ENCODE results near the gene CEBPA.

The CEBPA gene

DNA sequence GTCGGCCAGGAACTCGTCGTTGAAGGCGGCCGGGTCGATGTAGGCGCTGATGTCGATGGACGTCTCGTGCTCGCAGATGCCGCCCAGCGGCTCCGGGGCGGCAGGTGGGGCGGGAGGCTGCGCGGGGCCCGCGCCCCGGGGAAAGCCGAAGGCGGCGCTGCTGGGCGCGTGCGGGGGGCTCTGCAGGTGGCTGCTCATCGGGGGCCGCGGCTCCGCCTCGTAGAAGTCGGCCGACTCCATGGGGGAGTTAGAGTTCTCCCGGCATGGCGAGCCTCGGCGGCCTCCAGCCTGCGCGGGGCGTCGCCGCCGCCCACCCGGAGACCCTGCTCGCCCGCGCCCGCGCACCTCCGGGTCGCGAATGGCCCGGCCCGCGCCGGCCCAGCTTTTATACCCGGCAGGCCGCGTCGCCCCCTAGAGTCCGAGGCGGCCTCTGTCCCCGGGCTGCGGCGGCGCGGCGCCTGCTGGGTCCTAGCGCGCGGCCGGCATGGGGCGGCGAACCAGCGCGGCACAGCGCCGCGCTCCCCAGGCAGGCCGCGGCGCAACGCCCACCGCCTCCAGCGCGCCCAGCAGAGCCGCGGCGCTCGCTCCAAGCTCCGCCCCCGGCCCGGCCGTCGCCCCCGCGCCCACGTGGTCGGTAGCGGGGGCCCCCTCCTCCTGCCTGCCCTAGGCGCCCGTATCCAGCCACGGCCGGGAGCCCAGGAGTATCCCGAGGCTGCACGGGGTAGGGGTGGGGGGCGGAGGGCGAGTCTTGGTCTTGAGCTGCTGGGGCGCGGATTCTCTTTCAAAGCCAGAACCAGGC is at the start of gene CEBPA:
Gene CEBPA, minus strand, starts transcription at position 360 of the 799 bp plus-strand sequence. Its CDS starts 120 bp downstream, at position 240.
- H3K27me3 ChIP-seq (ENCODE audit: control insufficient read depth in 1 of 2, insufficient read depth in 2 of 2, low read length in 2 of 2) = peaks cover 2 to 10% of the 10 kb centered on the region in 2 donors
- H3K36me3 ChIP-seq (ENCODE audit: control insufficient read depth in 2 of 2, insufficient read depth in 2 of 2, low read length in 2 of 2) = no peaks in the 10 kb centered on the region
- peaks cover 34% of the 10 kb centered on the region for H3K4me1 ChIP-seq (ENCODE audit: control insufficient read depth, insufficient read depth, low read length)
- no peaks in the 10 kb centered on the region for H3K9me3 ChIP-seq (ENCODE audit: control insufficient read depth in 2 of 2, low read length in 2 of 2)
- peak within 1 kb of the TSS; percentile 77 for H3K27ac ChIP-seq (ENCODE audit: low read length)
- peak within 1 kb of the TSS; percentile 66 to 77 for H3K4me3 ChIP-seq (ENCODE audit: low read length in 2 of 2)
- H3K9ac ChIP-seq (ENCODE audit: low read length in 2 of 2) = peak within 1 kb of the TSS; percentile 68 to 71

- Histone ChIP-seq H3K9ac (ENCODE audit: low read length in 2 of 2) (no peak overlapping the region), H3K27ac (ENCODE audit: low read length) (no peak overlapping the region), H3K4me1 (ENCODE audit: control insufficient read depth, insufficient read depth, low read length) (no peaks in the 10 kb centered on the region), H3K36me3 (ENCODE audit: control insufficient read depth in 2 of 2, insufficient read depth in 2 of 2, low read length in 2 of 2) (no peaks in the 10 kb centered on the region), H3K4me3 (ENCODE audit: low read length in 2 of 2) (no peak overlapping the region), H3K9me3 (ENCODE audit: control insufficient read depth in 2 of 2, low read length in 2 of 2) (no peaks in the 10 kb centered on the region), H3K27me3 (ENCODE audit: control insufficient read depth in 1 of 2, insufficient read depth in 2 of 2, low read length in 2 of 2) (peaks cover 2 to 4% of the 10 kb centered on the region in 2 donors)
These were observed 48.4 kb upstream of the CEBPA start for GRCh38 chr19:33350538-33351309.

- H3K27me3 ChIP-seq (ENCODE audit: control insufficient read depth in 1 of 2, insufficient read depth in 2 of 2, low read length in 2 of 2) = peaks cover 2 to 4% of the 10 kb centered on the region in 2 donors
- H3K36me3 ChIP-seq (ENCODE audit: control insufficient read depth in 2 of 2, insufficient read depth in 2 of 2, low read length in 2 of 2) = no peaks in the 10 kb centered on the region
- no peaks in the 10 kb centered on the region for H3K9me3 ChIP-seq (ENCODE audit: control insufficient read depth in 2 of 2, low read length in 2 of 2)
- H3K9ac ChIP-seq (ENCODE audit: low read length in 2 of 2) = no peak overlapping the region
- H3K4me3 ChIP-seq (ENCODE audit: low read length in 2 of 2) = no peak overlapping the region
- H3K4me1 ChIP-seq (ENCODE audit: control insufficient read depth, insufficient read depth, low read length) = no peaks in the 10 kb centered on the region
- H3K27ac ChIP-seq (ENCODE audit: low read length) = no peak overlapping the region
These were observed 47.3 kb upstream of the CEBPA start for GRCh38 chr19:33349319-33350289.

DNA sequence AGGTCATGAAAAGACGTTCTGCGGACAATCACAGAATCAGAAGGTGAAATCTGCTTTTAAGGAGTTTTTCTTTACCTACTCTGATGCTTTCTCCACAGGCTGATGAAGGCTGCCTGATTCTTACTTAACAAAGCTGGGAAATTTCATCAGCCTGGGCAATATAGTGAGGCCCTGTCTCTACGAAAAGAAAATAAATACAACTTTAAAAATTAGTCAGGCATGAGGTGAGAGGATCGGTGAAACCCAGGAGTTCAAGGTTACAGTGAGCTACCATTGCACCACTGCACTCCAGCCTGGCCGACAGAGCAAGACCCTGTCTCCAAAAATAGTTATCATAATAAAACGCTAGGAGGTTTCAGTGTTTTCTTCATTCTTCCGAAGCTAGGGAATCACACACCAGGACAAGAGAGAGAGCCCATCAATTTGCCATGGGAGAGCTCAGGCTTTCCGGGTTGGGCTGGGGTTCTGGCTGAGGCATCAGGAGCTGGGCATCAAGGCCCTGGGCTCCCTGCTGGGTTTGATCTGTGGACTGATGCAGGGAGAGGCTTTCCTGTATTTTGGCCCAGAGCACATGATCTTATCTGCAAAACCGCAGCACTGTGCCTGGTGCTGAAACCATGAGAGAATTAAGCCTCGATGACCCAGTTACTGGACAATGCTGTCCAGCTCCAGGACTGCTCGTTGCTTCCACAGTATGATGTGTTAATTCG is 46.1 kb upstream of the CEBPA start:
- peaks cover 2 to 4% of the 10 kb centered on the region in 2 donors for H3K27me3 ChIP-seq (ENCODE audit: control insufficient read depth in 1 of 2, insufficient read depth in 2 of 2, low read length in 2 of 2)
- H3K36me3 ChIP-seq (ENCODE audit: control insufficient read depth in 2 of 2, insufficient read depth in 2 of 2, low read length in 2 of 2) = no peaks in the 10 kb centered on the region
- no peak overlapping the region for H3K27ac ChIP-seq (ENCODE audit: low read length)
- H3K9ac ChIP-seq (ENCODE audit: low read length in 2 of 2) = no peak overlapping the region
- H3K9me3 ChIP-seq (ENCODE audit: control insufficient read depth in 2 of 2, low read length in 2 of 2) = no peaks in the 10 kb centered on the region
- no peak overlapping the region for H3K4me3 ChIP-seq (ENCODE audit: low read length in 2 of 2)
- no peaks in the 10 kb centered on the region for H3K4me1 ChIP-seq (ENCODE audit: control insufficient read depth, insufficient read depth, low read length)

GRCh38 chr19:33347300-33347699 is 45.0 kb upstream of the CEBPA start:
- no peak overlapping the region for H3K27ac ChIP-seq (ENCODE audit: low read length)
- no peak overlapping the region for H3K4me3 ChIP-seq (ENCODE audit: low read length in 2 of 2)
- no peaks in the 10 kb centered on the region for H3K36me3 ChIP-seq (ENCODE audit: control insufficient read depth in 2 of 2, insufficient read depth in 2 of 2, low read length in 2 of 2)
- no peak overlapping the region for H3K9ac ChIP-seq (ENCODE audit: low read length in 2 of 2)
- H3K9me3 ChIP-seq (ENCODE audit: control insufficient read depth in 2 of 2, low read length in 2 of 2) = no peaks in the 10 kb centered on the region
- peaks cover 2 to 4% of the 10 kb centered on the region in 2 donors for H3K27me3 ChIP-seq (ENCODE audit: control insufficient read depth in 1 of 2, insufficient read depth in 2 of 2, low read length in 2 of 2)
- no peaks in the 10 kb centered on the region for H3K4me1 ChIP-seq (ENCODE audit: control insufficient read depth, insufficient read depth, low read length)

GRCh38 chr19:33346665-33347064 is 44.3 kb upstream of the CEBPA start:
- Histone ChIP-seq H3K9ac (ENCODE audit: low read length in 2 of 2) (no peak overlapping the region), H3K36me3 (ENCODE audit: control insufficient read depth in 2 of 2, insufficient read depth in 2 of 2, low read length in 2 of 2) (no peaks in the 10 kb centered on the region), H3K9me3 (ENCODE audit: control insufficient read depth in 2 of 2, low read length in 2 of 2) (no peaks in the 10 kb centered on the region), H3K4me1 (ENCODE audit: control insufficient read depth, insufficient read depth, low read length) (no peaks in the 10 kb centered on the region), H3K4me3 (ENCODE audit: low read length in 2 of 2) (no peak overlapping the region), H3K27ac (ENCODE audit: low read length) (no peak overlapping the region), H3K27me3 (ENCODE audit: control insufficient read depth in 1 of 2, insufficient read depth in 2 of 2, low read length in 2 of 2) (peaks cover 2 to 4% of the 10 kb centered on the region in 2 donors)

- Histone ChIP-seq H3K4me3 (ENCODE audit: low read length in 2 of 2) (no peak overlapping the region), H3K27ac (ENCODE audit: low read length) (no peak overlapping the region), H3K9ac (ENCODE audit: low read length in 2 of 2) (no peak overlapping the region), H3K36me3 (ENCODE audit: control insufficient read depth in 2 of 2, insufficient read depth in 2 of 2, low read length in 2 of 2) (no peaks in the 10 kb centered on the region), H3K9me3 (ENCODE audit: control insufficient read depth in 2 of 2, low read length in 2 of 2) (no peaks in the 10 kb centered on the region), H3K4me1 (ENCODE audit: control insufficient read depth, insufficient read depth, low read length) (no peaks in the 10 kb centered on the region), H3K27me3 (ENCODE audit: control insufficient read depth in 1 of 2, insufficient read depth in 2 of 2, low read length in 2 of 2) (peaks cover 2 to 3% of the 10 kb centered on the region in 2 donors)
These were observed 42.8 kb upstream of the CEBPA start for GRCh38 chr19:33345163-33345562.

DNA sequence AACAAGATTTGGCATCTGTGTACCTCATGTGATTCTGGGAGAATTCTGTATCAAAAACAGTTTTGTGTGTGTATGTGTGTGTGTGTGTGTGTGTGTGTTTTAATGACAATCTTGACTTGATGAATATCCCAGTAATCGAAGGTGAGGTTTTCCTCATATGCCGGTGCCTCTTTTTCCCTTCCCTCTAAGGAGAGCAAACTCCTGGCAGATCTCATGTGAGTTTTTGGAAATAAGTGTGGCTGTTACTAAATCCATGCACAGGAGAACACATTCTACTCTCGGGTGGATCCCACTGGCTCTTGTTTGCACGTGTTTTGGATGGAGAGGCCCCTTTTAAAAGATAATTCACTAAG is 42.2 kb upstream of the CEBPA start:
- no peaks in the 10 kb centered on the region for H3K9me3 ChIP-seq (ENCODE audit: control insufficient read depth in 2 of 2, low read length in 2 of 2)
- H3K9ac ChIP-seq (ENCODE audit: low read length in 2 of 2) = no peak overlapping the region
- no peaks in the 10 kb centered on the region for H3K36me3 ChIP-seq (ENCODE audit: control insufficient read depth in 2 of 2, insufficient read depth in 2 of 2, low read length in 2 of 2)
- H3K4me1 ChIP-seq (ENCODE audit: control insufficient read depth, insufficient read depth, low read length) = no peaks in the 10 kb centered on the region
- H3K27me3 ChIP-seq (ENCODE audit: control insufficient read depth in 1 of 2, insufficient read depth in 2 of 2, low read length in 2 of 2) = peaks cover 2 to 3% of the 10 kb centered on the region in 2 donors
- no peak overlapping the region for H3K4me3 ChIP-seq (ENCODE audit: low read length in 2 of 2)
- H3K27ac ChIP-seq (ENCODE audit: low read length) = no peak overlapping the region

- H3K4me1 ChIP-seq (ENCODE audit: control insufficient read depth, insufficient read depth, low read length) = no peaks in the 10 kb centered on the region
- peaks cover 2 to 3% of the 10 kb centered on the region in 2 donors for H3K27me3 ChIP-seq (ENCODE audit: control insufficient read depth in 1 of 2, insufficient read depth in 2 of 2, low read length in 2 of 2)
- no peak overlapping the region for H3K4me3 ChIP-seq (ENCODE audit: low read length in 2 of 2)
- H3K27ac ChIP-seq (ENCODE audit: low read length) = no peak overlapping the region
- H3K9me3 ChIP-seq (ENCODE audit: control insufficient read depth in 2 of 2, low read length in 2 of 2) = no peaks in the 10 kb centered on the region
- H3K36me3 ChIP-seq (ENCODE audit: control insufficient read depth in 2 of 2, insufficient read depth in 2 of 2, low read length in 2 of 2) = no peaks in the 10 kb centered on the region
- no peak overlapping the region for H3K9ac ChIP-seq (ENCODE audit: low read length in 2 of 2)
These were observed 41.7 kb upstream of the CEBPA start for GRCh38 chr19:33343859-33344572.
